HepG2 (cell line): ENCODE data around the gene PDE4D. TPM values are rescaled to one million over a fixed set of nuclear protein-coding genes. Genes with fewer than 3 reads are reported as not detected.

Experiments
- ATAC-seq: fragments of 200-7000 bp; cut with Tn5 transposase; 3 replicates; pipeline ENCODE4 v1.9.1; 2020; ENCODE audit warnings: mild to moderate bottlenecking, moderate library complexity
- BruUV-seq: library from RNA; stranded (reverse); fragments of 400-500 nt; replicated peaks from 2 replicates; lab custom pipeline; 2021; lab: Mats Ljungman, UMichigan
- CTCF ChIA-PET: fragments of 300-600 bp; formaldehyde crosslinking; extraction: SDS; loops from one replicate; lab custom pipeline; 2021; ENCODE audit warnings: low total read pairs, inconsistent platforms, low intra/inter-chr PET ratio; lab: Yijun Ruan, JAX
- POLR2A ChIA-PET: fragments of 350-600 bp; sonication (Branson Sonifier 250); formaldehyde crosslinking; loops from one replicate; lab custom pipeline; 2020; ENCODE audit warnings: antibody characterized with exemption, inconsistent platforms; lab: Yijun Ruan, JAX
- DNase-seq: peaks from one replicate; pipeline ENCODE4 v3.0.0-alpha.2; 2015; ENCODE audit warnings: low spot score
- FAIRE-seq: peaks from 3 replicates; lab custom pipeline; 2011; peaks lifted over from hg19 to GRCh38; lab: Jason Lieb, UNC
- H2AFZ ChIP-seq: one replicate; pipeline ENCODE4 v1.6.1; 2011; ENCODE audit warnings: low read length, inconsistent platforms
- H3K27ac ChIP-seq: fragments of 300-600 bp; 3 replicates; pipeline ENCODE4 v1.8.0; 2011; ENCODE audit warnings: mixed run types, mild to moderate bottlenecking, mixed read lengths, low read length, inconsistent platforms; ENCODE audit not compliant: insufficient read depth; ENCODE audit errors: extremely low read length
- H3K27me3 ChIP-seq, 2 experiments: fragments of 200-600 bp in 1 of 2; 2 replicates in 1 of 2; 3 replicates in 1 of 2; pipeline versions ENCODE4 v1.6.0 to v1.8.0; 2011; ENCODE audit warnings: low read length in 2 of 2, mild to moderate bottlenecking in 2 of 2, moderate library complexity in 2 of 2, inconsistent platforms in 1 of 2; ENCODE audit not compliant: insufficient read depth in 2 of 2, control insufficient read depth in 1 of 2
- H3K36me3 ChIP-seq, 2 experiments: fragments of 200-600 bp in 1 of 2; replicated peaks in 1 of 2; 2 replicates in 1 of 2; 3 replicates in 1 of 2; pipeline versions ENCODE4 v1.5.1 to v1.8.0; 2011; ENCODE audit warnings: low read length in 2 of 2, inconsistent platforms in 1 of 2; ENCODE audit not compliant: insufficient read depth in 2 of 2, control insufficient read depth in 1 of 2
- H3K4me1 ChIP-seq: 2 replicates; pipeline ENCODE4 v1.5.1; 2012; ENCODE audit warnings: low read length, inconsistent platforms; ENCODE audit not compliant: insufficient read depth
- H3K4me2 ChIP-seq: 2 replicates; pipeline ENCODE4 v1.6.0; 2011; ENCODE audit warnings: low read depth, low read length, inconsistent platforms
- H3K4me3 ChIP-seq, 3 experiments: fragments of 200-600 bp in 1 of 3; sonication (generic), shearing (Covaris generic) in 1 of 3; replicated peaks in 1 of 3; 2 replicates each; pipeline ENCODE4 v1.5.1; 2011 to 2016; ENCODE audit warnings: low read length in 3 of 3, inconsistent platforms in 2 of 3, low read depth in 2 of 3, mild to moderate bottlenecking in 2 of 3, control low read depth in 1 of 3, mixed read lengths in 1 of 3; ENCODE audit not compliant: insufficient read depth in 1 of 3
- H3K79me2 ChIP-seq: one replicate; pipeline ENCODE4 v1.6.1; 2011; ENCODE audit warnings: low read length, inconsistent platforms; ENCODE audit not compliant: insufficient read depth
- H3K9ac ChIP-seq: 2 replicates; pipeline ENCODE4 v1.6.0; 2011; ENCODE audit warnings: mild to moderate bottlenecking, low read depth, low read length, inconsistent platforms; ENCODE audit not compliant: insufficient read depth
- H3K9me3 ChIP-seq: 2 replicates; pipeline ENCODE4 v1.5.1; 2012; ENCODE audit warnings: mild to moderate bottlenecking, low read length
- H4K20me1 ChIP-seq: 2 replicates; pipeline ENCODE4 v1.6.0; 2011; ENCODE audit warnings: inconsistent platforms, mild to moderate bottlenecking, low read length, moderate library complexity; ENCODE audit not compliant: insufficient read depth
- ETV5 ChIP-seq: IDR thresholded peaks from 2 replicates; pipeline ENCODE4 v1.6.1; 2018; ENCODE audit warnings: missing biosample characterization, missing genetic modification reagents, inconsistent platforms, borderline replicate concordance
- PPARG ChIP-seq: conservative IDR thresholded peaks from 2 replicates; pipeline ENCODE4 v1.6.1; 2016; ENCODE audit warnings: missing biosample characterization, missing genetic modification reagents
- SIX1 ChIP-seq: sonication (generic); formaldehyde crosslinking; IDR thresholded peaks from 2 replicates; pipeline ENCODE4 v1.4.0; 2020; ENCODE audit warnings: missing genetic modification reagents, borderline replicate concordance
- SMC3 ChIP-seq: IDR thresholded peaks from 2 replicates; pipeline ENCODE4 v1.6.1; 2011; ENCODE audit warnings: low read length, improper control_type of control experiment
- ZNF703 ChIP-seq: sonication (generic); formaldehyde crosslinking; IDR thresholded peaks from 2 replicates; pipeline ENCODE4 v1.5.1; 2020; ENCODE audit warnings: missing genetic modification reagents, mild to moderate bottlenecking, moderate library complexity, borderline replicate concordance
- WGBS: methylation state at CpG from one replicate; pipeline ENCODE4 v1.1.6; 2017; ENCODE audit warnings: low lambda C conversion rate; 5-methylcytosine and 5-hydroxymethylcytosine counted together
- in situ Hi-C: cut with HindIII; loops from 2 replicates; pipeline ENCODE4 v1.10.0; 2017; ENCODE audit warnings: low pct_unique_long_range_greater_than_20kb; ENCODE audit not compliant: extremely low pct_ligation_motif_present
- intact Hi-C: fragments of 100-400 bp; cut with micrococcal nuclease; formaldehyde crosslinking; loops from one replicate; pipeline ENCODE4 v1.10.0; 2022; ENCODE audit not compliant: unreplicated experiment
- polyA plus RNA-seq, 8 experiments: library from polyadenylated mRNA; depleted of rRNA in 3 of 8; stranded (reverse) in 7 of 8; unstranded in 1 of 8; fragments of >200 nt; fragmentation: Illumina TruSeq in 4 of 8; extraction: Trizol in 4 of 8; gene quantifications; 2 replicates each; pipeline versions ENCODE4 v1.2.1 to v1.2.3, GENCODE V29; 2011 to 2016; ENCODE audit warnings: low read depth in 4 of 8, missing spikeins in 1 of 8, mixed read lengths in 1 of 8; ENCODE audit not compliant: insufficient read depth in 1 of 8
- total RNA-seq, 5 experiments: library from RNA; depleted of rRNA; stranded (reverse); fragments of >200 nt; fragmentation: Illumina TruSeq; extraction: Trizol; gene quantifications; 2 replicates each; pipeline ENCODE4 v1.2.3, GENCODE V29; 2016; ENCODE audit warnings: low read depth in 1 of 5
- TF ChIP-seq, protein P1 (sequence below): sonication (generic); formaldehyde crosslinking; IDR thresholded peaks from 2 replicates; pipeline ENCODE4 v1.8.0; 2022; ENCODE audit warnings: low read depth, missing genetic modification reagents

PDE4D gene
- total and polyA plus RNA-seq, 2 of the 13 experiments (the other 11 are each of a cell fraction or from before 2014, with no cell fraction given): 7.0 to 12.2 TPM

GRCh38 chr5:59559847-59560246 is 333.7 kb downstream of the PDE4D start:
- WGBS: 77% methylated on average over 4 of the region's 4 CpGs
- in situ Hi-C loops: no loop called here
- POLR2A ChIA-PET: no interaction called here
- ATAC-seq: no peak
- Histone ChIP-seq H3K27me3 (no peaks in the 10 kb centered on the region), H3K27ac (no peak overlapping the region), H3K4me2 (no peak overlapping the region), H3K9ac (no peak overlapping the region), H3K79me2 (no peaks in the 10 kb centered on the region), H3K36me3 (no peaks in the 10 kb centered on the region), H2AFZ (no peak overlapping the region), H3K9me3 (no peaks in the 10 kb centered on the region), H3K4me3 (no peak overlapping the region), H4K20me1 (no peaks in the 10 kb centered on the region), H3K4me1 (peaks cover 36% of the 10 kb centered on the region)
- no peak for TF ChIP-seq SMC3
- no peak for TF ChIP-seq ETV5 (CRISPR knock-in tag)
- intact Hi-C loops: no loop called here
- no peak for FAIRE-seq
- no peak for DNase-seq
- BruUV-seq: no TSS peak
- CTCF ChIA-PET: no interaction called here

GRCh38 chr5:59559323-59559722 is 334.2 kb downstream of the PDE4D start:
- POLR2A ChIA-PET: no interaction called here
- BruUV-seq: no TSS peak

More at GRCh38 chr5:59559323-59559722, 334.2 kb downstream of the PDE4D start:
- H3K27ac ChIP-seq: no peak overlapping the region
- H3K4me1 ChIP-seq: peaks cover 36% of the 10 kb centered on the region
- H3K9ac ChIP-seq: no peak overlapping the region
- in situ Hi-C loops (no loop called here), intact Hi-C loops (no loop called here)
- no peak overlapping the region for H3K4me2 ChIP-seq
- DNase-seq (no peak), ATAC-seq (no peak), FAIRE-seq (no peak)
- no peaks in the 10 kb centered on the region for H3K27me3 ChIP-seq
- CTCF ChIA-PET: no interaction called here
- H3K4me3 ChIP-seq: no peak overlapping the region
- 69% methylated on average over 3 of the region's 3 CpGs for WGBS
- H3K79me2 ChIP-seq: no peaks in the 10 kb centered on the region
- TF ChIP-seq PPARG (CRISPR knock-in tag) (no peak), ZNF703 (CRISPR knock-in tag) (no peak), SIX1 (CRISPR knock-in tag) (no peak)
- TF ChIP-seq, protein P1, sequence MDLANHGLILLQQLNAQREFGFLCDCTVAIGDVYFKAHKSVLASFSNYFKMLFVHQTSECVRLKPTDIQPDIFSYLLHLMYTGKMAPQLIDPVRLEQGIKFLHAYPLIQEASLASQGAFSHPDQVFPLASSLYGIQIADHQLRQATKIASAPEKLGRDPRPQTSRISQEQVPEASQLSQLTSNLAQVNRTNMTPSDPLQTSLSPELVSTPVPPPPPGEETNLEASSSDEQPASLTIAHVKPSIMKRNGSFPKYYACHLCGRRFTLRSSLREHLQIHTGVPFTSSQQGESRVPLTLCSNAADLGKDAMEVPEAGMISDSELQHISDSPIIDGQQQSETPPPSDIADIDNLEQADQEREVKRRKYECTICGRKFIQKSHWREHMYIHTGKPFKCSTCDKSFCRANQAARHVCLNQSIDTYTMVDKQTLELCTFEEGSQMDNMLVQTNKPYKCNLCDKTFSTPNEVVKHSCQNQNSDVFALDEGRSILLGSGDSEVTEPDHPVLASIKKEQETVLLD: no peak
- no peaks in the 10 kb centered on the region for H3K9me3 ChIP-seq
- no peak overlapping the region for H2AFZ ChIP-seq
- H4K20me1 ChIP-seq: no peaks in the 10 kb centered on the region
- no peaks in the 10 kb centered on the region for H3K36me3 ChIP-seq
